ENCODE measurements around the gene OR5AK2.
"Not testable (repeated sequence)": the region's sequence is repeated elsewhere in the genome, so short reads cannot be mapped to it uniquely, and the experiment has no call there.

Gene OR5AK2, protein sequence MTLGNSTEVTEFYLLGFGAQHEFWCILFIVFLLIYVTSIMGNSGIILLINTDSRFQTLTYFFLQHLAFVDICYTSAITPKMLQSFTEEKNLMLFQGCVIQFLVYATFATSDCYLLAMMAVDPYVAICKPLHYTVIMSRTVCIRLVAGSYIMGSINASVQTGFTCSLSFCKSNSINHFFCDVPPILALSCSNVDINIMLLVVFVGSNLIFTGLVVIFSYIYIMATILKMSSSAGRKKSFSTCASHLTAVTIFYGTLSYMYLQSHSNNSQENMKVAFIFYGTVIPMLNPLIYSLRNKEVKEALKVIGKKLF

DNA sequence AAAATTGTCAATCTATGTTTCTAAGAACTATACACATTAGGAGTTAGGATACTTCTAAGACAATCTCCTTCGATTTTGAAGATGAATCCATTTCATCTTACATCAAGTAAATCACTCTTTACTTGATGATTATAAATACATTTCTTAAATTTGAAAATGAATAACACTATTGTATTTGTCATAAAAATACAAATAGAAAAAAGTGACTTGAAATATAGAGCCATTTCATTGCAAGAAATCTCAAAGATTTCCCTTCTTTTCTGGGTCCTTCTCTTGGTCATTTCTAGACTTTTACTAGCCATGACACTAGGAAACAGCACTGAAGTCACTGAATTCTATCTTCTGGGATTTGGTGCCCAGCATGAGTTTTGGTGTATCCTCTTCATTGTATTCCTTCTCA lies at the start of gene OR5AK2:
TSS of gene OR5AK2 (plus strand) at position 301 of the 400 bp plus-strand sequence. CDS start at position 301, 0 bp downstream.
- Mint-ChIP-seq H3K27ac (no peak within 1 kb of the TSS), H3K36me3 (ENCODE audit: low read depth) (no peaks in the 10 kb centered on the region), H3K27me3 (ENCODE audit: low read depth, poor library complexity) (peaks cover 5% of the 10 kb centered on the region), H3K9me3 (peaks cover 9% of the 10 kb centered on the region), H3K4me3 (no peak within 1 kb of the TSS), H3K4me1 (no peaks in the 10 kb centered on the region)
- DNase-seq = no peak
- TF ChIP-seq, protein P1, sequence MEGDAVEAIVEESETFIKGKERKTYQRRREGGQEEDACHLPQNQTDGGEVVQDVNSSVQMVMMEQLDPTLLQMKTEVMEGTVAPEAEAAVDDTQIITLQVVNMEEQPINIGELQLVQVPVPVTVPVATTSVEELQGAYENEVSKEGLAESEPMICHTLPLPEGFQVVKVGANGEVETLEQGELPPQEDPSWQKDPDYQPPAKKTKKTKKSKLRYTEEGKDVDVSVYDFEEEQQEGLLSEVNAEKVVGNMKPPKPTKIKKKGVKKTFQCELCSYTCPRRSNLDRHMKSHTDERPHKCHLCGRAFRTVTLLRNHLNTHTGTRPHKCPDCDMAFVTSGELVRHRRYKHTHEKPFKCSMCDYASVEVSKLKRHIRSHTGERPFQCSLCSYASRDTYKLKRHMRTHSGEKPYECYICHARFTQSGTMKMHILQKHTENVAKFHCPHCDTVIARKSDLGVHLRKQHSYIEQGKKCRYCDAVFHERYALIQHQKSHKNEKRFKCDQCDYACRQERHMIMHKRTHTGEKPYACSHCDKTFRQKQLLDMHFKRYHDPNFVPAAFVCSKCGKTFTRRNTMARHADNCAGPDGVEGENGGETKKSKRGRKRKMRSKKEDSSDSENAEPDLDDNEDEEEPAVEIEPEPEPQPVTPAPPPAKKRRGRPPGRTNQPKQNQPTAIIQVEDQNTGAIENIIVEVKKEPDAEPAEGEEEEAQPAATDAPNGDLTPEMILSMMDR (IDR thresholded peaks at IDR 0.05) = no peak

DNA sequence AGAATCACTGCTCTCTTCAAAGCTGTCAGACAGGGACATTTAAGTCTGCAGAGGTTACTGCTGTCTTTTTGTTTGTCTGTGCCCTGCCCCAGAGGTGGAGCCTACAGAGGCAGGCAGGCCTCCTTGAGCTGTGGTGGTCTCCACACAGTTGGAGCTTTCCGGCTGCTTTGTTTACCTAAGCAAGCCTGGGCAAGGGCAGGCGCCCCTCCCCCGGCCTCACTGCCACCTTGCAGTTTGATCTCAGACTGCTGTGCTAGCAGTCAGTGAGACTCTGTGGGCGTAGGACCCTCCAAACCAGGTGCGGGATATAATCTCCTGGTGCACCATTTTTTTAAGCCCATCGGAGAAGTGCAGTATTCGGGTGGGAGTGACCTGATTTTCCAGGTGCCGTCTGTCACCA lies 43.2 kb upstream of the OR5AK2 start:
- peaks cover 45% of the 10 kb centered on the region for H3K9me3 Mint-ChIP-seq
- not testable (repeated sequence) for H3K27me3 Mint-ChIP-seq (ENCODE audit: low read depth, poor library complexity); H3K4me3 Mint-ChIP-seq; H3K4me1 Mint-ChIP-seq; DNase-seq; H3K27ac Mint-ChIP-seq; H3K36me3 Mint-ChIP-seq (ENCODE audit: low read depth)

DNA sequence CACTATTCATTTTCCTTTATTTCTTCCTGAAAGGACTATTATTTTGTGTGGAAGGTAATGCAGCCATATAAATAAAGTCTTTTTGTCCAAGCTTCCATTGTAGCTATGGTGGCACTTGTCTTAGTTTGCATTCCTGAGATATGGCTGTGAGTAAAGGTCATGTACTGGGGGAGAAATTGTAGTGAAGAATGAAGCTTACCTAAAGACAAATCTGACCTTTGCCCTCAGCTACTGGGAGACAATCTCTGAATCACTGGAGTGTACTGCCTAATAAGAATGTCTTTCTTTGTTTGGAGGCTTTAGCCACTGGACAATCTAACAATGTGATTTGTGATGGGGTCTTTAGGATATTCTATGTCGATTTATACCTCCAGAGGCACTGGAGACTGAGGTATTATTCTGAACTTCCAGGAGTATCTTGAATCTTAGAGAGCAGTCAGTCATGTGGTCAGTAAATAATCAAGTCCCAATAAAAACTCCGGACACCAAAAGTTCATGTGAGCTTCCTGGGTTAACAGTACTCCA lies 39.7 kb upstream of the OR5AK2 start:
- no peak overlapping the region for H3K4me3 Mint-ChIP-seq
- peaks cover 49% of the 10 kb centered on the region for H3K9me3 Mint-ChIP-seq

DNA sequence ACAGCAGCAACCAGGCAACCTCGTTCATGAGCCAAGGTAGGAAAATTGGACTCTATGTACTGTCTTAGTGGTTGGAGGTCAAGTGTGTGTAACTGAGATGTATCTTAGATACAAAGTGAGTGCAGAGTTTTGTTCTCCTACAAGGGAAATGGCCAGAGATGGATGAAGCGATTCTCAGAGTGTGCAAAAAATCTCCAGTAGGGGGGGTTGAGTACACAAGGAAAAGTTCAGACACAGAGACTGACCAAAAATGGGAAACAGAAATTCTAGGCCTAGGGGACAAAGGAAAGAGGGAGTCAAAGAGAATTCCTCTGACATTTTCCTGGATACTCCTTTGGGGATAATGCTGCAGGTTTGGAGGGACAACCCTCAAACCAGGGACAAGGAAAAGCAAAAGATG lies 38.2 kb upstream of the OR5AK2 start:
- Mint-ChIP-seq H3K9me3 (peaks cover 49% of the 10 kb centered on the region), H3K36me3 (ENCODE audit: low read depth) (no peaks in the 10 kb centered on the region), H3K4me3 (no peak overlapping the region), H3K27me3 (ENCODE audit: low read depth, poor library complexity) (no peaks in the 10 kb centered on the region), H3K27ac (no peak overlapping the region), H3K4me1 (no peaks in the 10 kb centered on the region)
- TF ChIP-seq, protein P1 (IDR thresholded peaks at IDR 0.05) = no peak
- no peak for DNase-seq

More for the DNA sequence above, 39.7 kb upstream of the OR5AK2 start:
- DNase-seq = no peak
- H3K27me3 Mint-ChIP-seq (ENCODE audit: low read depth, poor library complexity) = peaks cover 3% of the 10 kb centered on the region
- H3K27ac Mint-ChIP-seq = no peak overlapping the region
- H3K4me1 Mint-ChIP-seq = no peaks in the 10 kb centered on the region
- TF ChIP-seq, protein P1 (IDR thresholded peaks at IDR 0.05) = no peak
- no peaks in the 10 kb centered on the region for H3K36me3 Mint-ChIP-seq (ENCODE audit: low read depth)

DNA sequence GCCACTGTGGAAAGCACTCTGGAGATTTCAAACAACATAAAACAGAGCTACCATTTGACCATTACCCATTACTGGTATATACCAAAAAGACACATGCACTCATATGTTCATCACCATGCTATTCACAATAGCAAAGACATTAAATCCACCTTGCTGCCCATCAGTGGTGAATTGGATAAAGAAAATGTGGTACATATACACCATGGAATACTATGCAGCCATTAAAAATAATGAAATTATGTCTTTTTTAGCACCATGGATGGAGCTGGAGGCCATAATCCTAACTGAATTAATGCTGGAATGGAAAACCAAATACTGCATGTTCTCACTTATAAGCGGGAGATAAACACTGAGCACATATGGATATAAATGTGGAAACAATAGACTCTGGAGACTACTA lies 34.8 kb upstream of the OR5AK2 start:
- not testable (repeated sequence) for H3K36me3 Mint-ChIP-seq (ENCODE audit: low read depth); H3K27me3 Mint-ChIP-seq (ENCODE audit: low read depth, poor library complexity); H3K27ac Mint-ChIP-seq; H3K4me1 Mint-ChIP-seq; H3K4me3 Mint-ChIP-seq; DNase-seq
- H3K9me3 Mint-ChIP-seq = peaks cover 30% of the 10 kb centered on the region

DNA sequence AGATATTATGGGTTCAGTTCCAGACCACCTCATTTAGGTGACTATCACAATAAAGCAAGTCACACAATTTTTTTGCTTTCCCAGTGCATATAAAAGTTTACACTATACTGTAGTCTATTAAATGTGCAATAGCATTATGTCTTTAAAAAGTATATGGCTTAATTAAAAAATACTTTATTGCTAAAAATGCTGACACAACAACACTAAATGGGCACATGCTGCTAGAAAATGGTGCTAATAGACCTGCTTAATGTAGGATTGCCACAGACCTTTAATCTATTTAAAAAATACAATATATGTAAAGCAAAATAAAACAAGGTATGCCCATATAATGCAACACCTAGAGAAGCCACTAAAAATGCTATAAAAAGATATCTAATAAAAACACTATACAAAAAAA lies 27.1 kb upstream of the OR5AK2 start:
- Mint-ChIP-seq H3K36me3 (ENCODE audit: low read depth) (no peaks in the 10 kb centered on the region), H3K27ac (no peak overlapping the region), H3K4me3 (no peak overlapping the region), H3K4me1 (no peaks in the 10 kb centered on the region), H3K9me3 (peaks cover 10% of the 10 kb centered on the region), H3K27me3 (ENCODE audit: low read depth, poor library complexity) (no peaks in the 10 kb centered on the region)
- DNase-seq = no peak
- TF ChIP-seq, protein P1 (IDR thresholded peaks at IDR 0.05) = no peak

DNA sequence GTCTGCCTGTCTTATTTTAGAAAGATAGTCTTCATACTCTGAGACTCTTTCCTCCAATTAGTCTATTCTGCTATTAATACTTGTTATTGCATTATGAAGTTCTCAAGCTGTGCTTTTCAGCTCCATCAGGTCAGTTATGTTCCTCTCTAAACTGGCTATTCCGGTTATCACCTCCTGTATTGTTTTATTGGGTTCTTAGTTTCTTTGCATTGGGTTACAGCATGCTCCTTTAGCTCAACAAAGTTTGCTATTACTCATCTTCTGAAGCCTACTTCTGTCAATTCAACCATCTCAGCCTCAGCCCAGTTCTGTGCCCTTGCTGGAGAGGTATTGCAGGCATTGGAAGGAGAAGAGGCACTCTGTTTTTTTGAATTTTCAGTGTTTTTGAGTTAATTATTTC lies 21.0 kb upstream of the OR5AK2 start:
- Mint-ChIP-seq H3K9me3 (peaks cover 21% of the 10 kb centered on the region), H3K4me1 (no peaks in the 10 kb centered on the region), H3K4me3 (no peak overlapping the region), H3K27me3 (ENCODE audit: low read depth, poor library complexity) (no peaks in the 10 kb centered on the region), H3K27ac (no peak overlapping the region), H3K36me3 (ENCODE audit: low read depth) (no peaks in the 10 kb centered on the region)
- TF ChIP-seq, protein P1 (IDR thresholded peaks at IDR 0.05) = no peak
- no peak for DNase-seq
